Stimulated activated CD4-positive, alpha-beta T cell treated with anti-CD3 and anti-CD28 coated beads, TNF-alpha, amount 100 ng/mL, for 48 hours (primary cell): ENCODE data around the gene TERC.
"Not testable (repeated sequence)": the region's sequence is repeated elsewhere in the genome, so short reads cannot be mapped to it uniquely, and the experiment has no call there.

Experiments
- DNase-seq, 3 donors: peaks; one replicate each; pipeline ENCODE4 v3.0.0-alpha.2; 2020; ENCODE audit warnings: low read depth in 3 of 3

TERC gene

GRCh38 chr3:169771497-169772304, 6.8 kb upstream of the TERC start:
- peak in 2 of 3 donors; percentile 20 to 26 for DNase-seq

- DNase-seq = peak; percentile 43 to 55 (median 54)
These were observed 4.7 kb upstream of the TERC start, which contains the start of gene ACTRT3 for GRCh38 chr3:169769287-169770181. TSS of gene ACTRT3 (minus strand) at chr3:169769561. CDS start at chr3:169769520, 41 bp downstream.

GRCh38 chr3:169764312-169764881, 463 bp downstream of the TERC start:
- peak; percentile 45 to 56 (median 53) for DNase-seq

- DNase-seq = no peak
These were observed 4.4 kb downstream of the TERC start for GRCh38 chr3:169760479-169760878.

GRCh38 chr3:169759256-169759655, 5.6 kb downstream of the TERC start:
- DNase-seq = no peak

GRCh38 chr3:169758359-169758994, 6.4 kb downstream of the TERC start:
- no peak for DNase-seq

GRCh38 chr3:169755488-169755887, 9.4 kb downstream of the TERC start:
- no peak for DNase-seq

GRCh38 chr3:169754711-169755110, 10.1 kb downstream of the TERC start:
- DNase-seq = no peak

- no peak for DNase-seq
These were observed 13.0 kb downstream of the TERC start for GRCh38 chr3:169751875-169752274.

GRCh38 chr3:169750665-169751064, 14.2 kb downstream of the TERC start:
- no peak for DNase-seq

GRCh38 chr3:169748670-169749069, 16.2 kb downstream of the TERC start:
- DNase-seq = no peak

GRCh38 chr3:169746924-169747323, 17.9 kb downstream of the TERC start:
- no peak for DNase-seq

GRCh38 chr3:169744366-169745054, 20.4 kb downstream of the TERC start:
- DNase-seq = no peak

GRCh38 chr3:169739067-169739466, 25.8 kb downstream of the TERC start:
- no peak for DNase-seq

GRCh38 chr3:169731857-169732256, 33.0 kb downstream of the TERC start:
- DNase-seq = not testable (repeated sequence)

GRCh38 chr3:169722724-169723123, 42.1 kb downstream of the TERC start:
- DNase-seq = no peak

GRCh38 chr3:169718415-169718814, 46.4 kb downstream of the TERC start:
- not testable (repeated sequence) for DNase-seq
